A549 (cell line): Measurements from ENCODE around the gene PARD3B. TPM values are rescaled to one million over a fixed set of nuclear protein-coding genes. Genes with fewer than 3 reads are reported as not detected.

Source experiments
- ATAC-seq, 2 experiments: fragments of 200-7000 bp in 1 of 2; fragments of >200 bp in 1 of 2; cut with Nextera tagmentation in 1 of 2; cut with Tn5 transposase in 1 of 2; 3 replicates each; pipeline versions ENCODE4 v1.8.0 to v1.9.1; 2018 to 2020; ENCODE audit warnings: mild to moderate bottlenecking in 1 of 2, moderate library complexity in 1 of 2
- CTCF ChIA-PET: fragments of 300-600 bp; sonication (Branson Sonifier 250); formaldehyde crosslinking; extraction: SDS; loops from one replicate; lab custom pipeline; 2021; ENCODE audit warnings: antibody characterized with exemption, inconsistent platforms; lab: Yijun Ruan, JAX
- POLR2A ChIA-PET: fragments of 350-600 bp; formaldehyde crosslinking; extraction: SDS; loops from one replicate; lab custom pipeline; 2021; ENCODE audit warnings: antibody characterized with exemption, inconsistent platforms; lab: Yijun Ruan, JAX
- DNase-seq, 2 experiments: peaks; one replicate each; pipeline versions ENCODE4 v3.0.0 to v3.0.0-alpha.2; 2011 to 2016; ENCODE audit warnings: low read depth in 1 of 2, low spot score in 1 of 2
- FAIRE-seq: peaks from 2 replicates; lab custom pipeline; 2011; peaks lifted over from hg19 to GRCh38; lab: Jason Lieb, UNC
- H3K27ac ChIP-seq, 2 experiments: fragments of >200 bp; sonication (Bioruptor Twin); formaldehyde crosslinking; 3 replicates each; pipeline ENCODE4 v1.5.1; 2016 to 2017
- H3K4me1 ChIP-seq: fragments of >200 bp; sonication (Bioruptor Twin); formaldehyde crosslinking; 3 replicates; pipeline ENCODE4 v1.6.1; 2016
- H3K4me2 ChIP-seq: fragments of >200 bp; sonication (Bioruptor Twin); formaldehyde crosslinking; 3 replicates; pipeline ENCODE4 v1.6.1; 2016
- H3K4me3 ChIP-seq: fragments of >200 bp; sonication (Bioruptor Twin); formaldehyde crosslinking; 3 replicates; pipeline ENCODE4 v1.5.1; 2016
- H3K9me3 ChIP-seq: fragments of >200 bp; sonication (Bioruptor Twin); formaldehyde crosslinking; 3 replicates; pipeline ENCODE4 v1.6.1; 2016
- BCL3 ChIP-seq: fragments of >200 bp; sonication (Bioruptor Twin); formaldehyde crosslinking; IDR thresholded peaks from 3 replicates; pipeline ENCODE4 v1.6.1; 2016
- CEBPB ChIP-seq, 2 experiments: fragments of >200 bp in 1 of 2; sonication (Bioruptor Twin) in 1 of 2; formaldehyde crosslinking in 1 of 2; IDR thresholded peaks; 2 replicates each; pipeline ENCODE4 v1.6.1; 2012 to 2016
- EHF ChIP-seq: fragments of 250-450 bp; sonication (Bioruptor Pico); IDR thresholded peaks from 2 replicates; pipeline ENCODE4 v1.5.0; 2020; ENCODE audit warnings: mild to moderate bottlenecking
- EHMT2 ChIP-seq: fragments of 200-600 bp; sonication (generic); IDR thresholded peaks from 2 replicates; pipeline ENCODE4 v1.6.1; 2016; ENCODE audit warnings: antibody characterized with exemption, low read depth, mild to moderate bottlenecking, moderate library complexity
- ELK1 ChIP-seq: fragments of 150-350 bp; IDR thresholded peaks from 2 replicates; pipeline ENCODE4 v1.6.1; 2014; ENCODE audit warnings: low read depth, mild to moderate bottlenecking, low read length
- GATA3 ChIP-seq: IDR thresholded peaks from 2 replicates; pipeline ENCODE4 v1.6.1; 2012; ENCODE audit warnings: borderline replicate concordance
- HOXA7 ChIP-seq: fragments of 250-450 bp; sonication (Bioruptor Pico); IDR thresholded peaks from 2 replicates; pipeline ENCODE4 v1.5.0; 2020; ENCODE audit warnings: mild to moderate bottlenecking, moderate library complexity
- JUNB ChIP-seq: fragments of >200 bp; sonication (Bioruptor Twin); formaldehyde crosslinking; IDR thresholded peaks from 2 replicates; pipeline ENCODE4 v1.6.1; 2016
- KDM1A ChIP-seq: fragments of 200-600 bp; sonication (generic); IDR thresholded peaks from 2 replicates; pipeline ENCODE4 v1.6.1; 2016; ENCODE audit warnings: low read depth, mild to moderate bottlenecking
- MAFK ChIP-seq: fragments of 450-650 bp; IDR thresholded peaks from 2 replicates; pipeline ENCODE4 v1.6.1; 2014; ENCODE audit not compliant: partially characterized antibody
- NPAS2 ChIP-seq: fragments of 250-450 bp; sonication (Bioruptor Pico); IDR thresholded peaks from 2 replicates; pipeline ENCODE4 v1.8.0; 2022; ENCODE audit warnings: mild to moderate bottlenecking, moderate library complexity, borderline replicate concordance
- RAD21 ChIP-seq, 2 experiments: fragments of >200 bp in 1 of 2; sonication (Bioruptor Twin) in 1 of 2; formaldehyde crosslinking in 1 of 2; IDR thresholded peaks in 1 of 2; conservative IDR thresholded peaks in 1 of 2; 2 replicates in 1 of 2; 3 replicates in 1 of 2; pipeline ENCODE4 v1.6.1; 2012 to 2018; ENCODE audit warnings: inconsistent platforms in 1 of 2
- RARB ChIP-seq: fragments of 250-450 bp; sonication (Bioruptor Pico); IDR thresholded peaks from 2 replicates; pipeline ENCODE4 v1.8.0; 2021; ENCODE audit warnings: mild to moderate bottlenecking, moderate library complexity
- REST ChIP-seq: fragments of 200-600 bp; sonication (generic); IDR thresholded peaks from 2 replicates; pipeline ENCODE4 v1.6.1; 2016; ENCODE audit warnings: antibody characterized with exemption, mild to moderate bottlenecking, moderate library complexity
- RFX5 ChIP-seq: fragments of 450-650 bp; IDR thresholded peaks from 2 replicates; pipeline ENCODE4 v1.7.1; 2014; ENCODE audit warnings: antibody characterized with exemption, mild to moderate bottlenecking, moderate library complexity
- RNF2 ChIP-seq: fragments of 200-600 bp; sonication (generic); IDR thresholded peaks from 2 replicates; pipeline ENCODE4 v1.6.1; 2016; ENCODE audit warnings: low read depth, mild to moderate bottlenecking, antibody characterized with exemption, moderate library complexity, borderline replicate concordance
- TP53 ChIP-seq: fragments of 250-450 bp; sonication (Bioruptor Pico); IDR thresholded peaks from 2 replicates; pipeline ENCODE4 v1.5.0; 2021; ENCODE audit warnings: mild to moderate bottlenecking, moderate library complexity
- WGBS: methylation state at CpG from one replicate; pipeline ENCODE4 v1.1.6; 2017; ENCODE audit errors: missing lambda C conversion rate; 5-methylcytosine and 5-hydroxymethylcytosine counted together
- polyA plus RNA-seq, 4 experiments: library from polyadenylated mRNA; depleted of rRNA in 3 of 4; stranded (reverse); fragments of >200 nt; fragmentation: RNase III in 1 of 4; extraction: RNeasy Plus Mini Kit Qiagen cat#74134 plus additional on column Dnase treatment in 1 of 4; gene quantifications; 2 replicates in 3 of 4; 3 replicates in 1 of 4; pipeline ENCODE4 v1.2.3, GENCODE V29; 2011 to 2017

The PARD3B gene
- polyA plus RNA-seq, 2 of the 4 experiments (the other 2 are of a cell fraction) = 1.2 to 2.4 TPM

GRCh38 chr2:205590759-205591158, 1045.5 kb downstream of the PARD3B start (continued):
- TF ChIP-seq GATA3 (no peak), EHF (no peak), EHMT2 (no peak), TP53 (CRISPR knock-in tag) (no peak), RARB (CRISPR knock-in tag) (no peak), RAD21 (conservative IDR thresholded peaks at IDR 0.05 in 1 of 2, IDR thresholded peaks at IDR 0.05 in 1 of 2) (no peak)

- POLR2A ChIA-PET = no interaction called here
- Histone ChIP-seq H3K4me3 (no peak overlapping the region), H3K4me2 (no peak overlapping the region), H3K4me1 (0 out of 3 replicates have a peak, but pooled peaks cover 3% of the 10 kb centered on the region), H3K27ac (no peak overlapping the region), H3K9me3 (no peaks in the 10 kb centered on the region; the same call in 2 of the 3 replicates)
- WGBS = 61% methylated on average over 4 of the region's 4 CpGs
- CTCF ChIA-PET = no interaction called here
- ATAC-seq = no peak
- FAIRE-seq = no peak
- no peak for TF ChIP-seq RFX5
- no peak for TF ChIP-seq HOXA7 (CRISPR knock-in tag)
- no peak for TF ChIP-seq BCL3
- no peak for TF ChIP-seq RNF2
- TF ChIP-seq TP53 (CRISPR knock-in tag) = no peak
- no peak for TF ChIP-seq REST
- TF ChIP-seq KDM1A = no peak
- TF ChIP-seq NPAS2 = no peak
- TF ChIP-seq MAFK = no peak
- TF ChIP-seq CEBPB (IDR thresholded peaks at IDR 0.05) = no peak
- TF ChIP-seq RAD21 (conservative IDR thresholded peaks at IDR 0.05 in 1 of 2, IDR thresholded peaks at IDR 0.05 in 1 of 2) = no peak
- TF ChIP-seq ELK1 = no peak
- DNase-seq = no peak
Measured at GRCh38 chr2:205593891-205594290, 1048.6 kb downstream of the PARD3B start.

- ChIA-PET POLR2A (no interaction called here), CTCF (interaction anchor here (0.8 kb wide), 1 partner anchor 236 kb away, joined by 3 read pairs; no protein-coding TSS in a partner anchor)
- no peaks in the 10 kb centered on the region for H3K4me1 ChIP-seq
- FAIRE-seq (no peak), ATAC-seq (no peak)
- H3K27ac ChIP-seq = no peak overlapping the region
- H3K4me2 ChIP-seq = no peak overlapping the region
- WGBS = 52% methylated on average over 2 of the region's 2 CpGs
- no peaks in the 10 kb centered on the region; the same call in 2 of the 3 replicates for H3K9me3 ChIP-seq
- TF ChIP-seq RAD21 (conservative IDR thresholded peaks at IDR 0.05 in 1 of 2, IDR thresholded peaks at IDR 0.05 in 1 of 2) (0 out of 5 replicates have a peak, but pooled peaks of 1 of the 2 experiments have one; percentile 9), JUNB (no peak)
- TF ChIP-seq, all 56 proteins: peak for 1
- no peak overlapping the region for H3K4me3 ChIP-seq
- DNase-seq = no peak
Measured at GRCh38 chr2:205596581-205596980, 1051.3 kb downstream of the PARD3B start.
